Endodermal cell (in vitro differentiated cells): ENCODE data around the gene FGD4. TPM values are rescaled to one million over a fixed set of nuclear protein-coding genes. Genes with fewer than 3 reads are reported as not detected.

Experiments used
- DNase-seq: peaks from one replicate; pipeline ENCODE4 v3.0.0-alpha.2; 2017
- H3K27ac ChIP-seq: 2 replicates; pipeline ENCODE4 v1.5.1; 2013; ENCODE audit warnings: mild to moderate bottlenecking, low read depth, low read length, moderate library complexity
- H3K27me3 ChIP-seq: 2 replicates; pipeline ENCODE4 v1.6.1; 2013; ENCODE audit warnings: mild to moderate bottlenecking, low read length, moderate library complexity; ENCODE audit not compliant: insufficient read depth, control insufficient read depth, poor library complexity, severe bottlenecking
- H3K36me3 ChIP-seq: 2 replicates; pipeline ENCODE4 v1.7.0; 2013; ENCODE audit warnings: mild to moderate bottlenecking, low read length, moderate library complexity; ENCODE audit not compliant: control insufficient read depth, insufficient read depth
- H3K4me1 ChIP-seq: one replicate; pipeline ENCODE4 v1.7.0; 2013; ENCODE audit warnings: low read length; ENCODE audit not compliant: control insufficient read depth, insufficient read depth
- H3K4me3 ChIP-seq: 2 replicates; pipeline ENCODE4 v1.5.1; 2013; ENCODE audit warnings: mild to moderate bottlenecking, low read length, moderate library complexity
- H3K9ac ChIP-seq: 2 replicates; pipeline ENCODE4 v1.6.1; 2013; ENCODE audit warnings: mild to moderate bottlenecking, low read length, moderate library complexity; ENCODE audit not compliant: poor library complexity, severe bottlenecking; ENCODE audit errors: extremely low read depth
- H3K9me3 ChIP-seq: 2 replicates; pipeline ENCODE4 v1.6.1; 2013; ENCODE audit warnings: mild to moderate bottlenecking, low read length, moderate library complexity; ENCODE audit not compliant: control insufficient read depth
- H3K27ac Mint-ChIP-seq: 2 replicates; pipeline ENCODE4 v1.8.0; 2020; ENCODE audit warnings: mixed read lengths
- H3K27me3 Mint-ChIP-seq: 2 replicates; pipeline ENCODE4 v1.8.0; 2021; ENCODE audit warnings: mild to moderate bottlenecking, mixed read lengths; ENCODE audit not compliant: insufficient read depth
- H3K36me3 Mint-ChIP-seq: 2 replicates; pipeline ENCODE4 v1.8.0; 2020; ENCODE audit warnings: low read depth, mixed read lengths
- H3K4me1 Mint-ChIP-seq: 2 replicates; pipeline ENCODE4 v1.8.0; 2020; ENCODE audit warnings: mixed read lengths
- H3K4me3 Mint-ChIP-seq: 2 replicates; pipeline ENCODE4 v1.8.0; 2020; ENCODE audit warnings: mild to moderate bottlenecking, moderate library complexity, mixed read lengths
- H3K9me3 Mint-ChIP-seq: 2 replicates; pipeline ENCODE4 v1.8.0; 2020; ENCODE audit warnings: mild to moderate bottlenecking, mixed read lengths
- CTCF ChIP-seq: fragments of 200-600 bp; sonication (generic); conservative IDR thresholded peaks from 2 replicates; pipeline ENCODE4 v1.5.0; 2021; ENCODE audit warnings: antibody characterized with exemption, mild to moderate bottlenecking
- WGBS, 2 experiments: methylation state at CpG; one replicate each; pipeline versions ENCODE4 v1.1.5 to v1.1.7; 2013; ENCODE audit warnings: missing lambda C conversion rate in 2 of 2, mixed read lengths in 1 of 2; ENCODE audit not compliant: insufficient coverage in 1 of 2, insufficient read length in 1 of 2; 5-methylcytosine and 5-hydroxymethylcytosine counted together
- total RNA-seq, 2 donors: library from RNA; stranded (reverse); fragmentation: NEBNext Ultra II Directional in 1 of 2; extraction: Animal tissue kit (Norgen Biotek cat#: 25700) in 1 of 2; gene quantifications; 2 replicates in 1 of 2; 3 replicates in 1 of 2; pipeline ENCODE4 v1.2.1, GENCODE V29; 2021

The FGD4 gene
- total RNA-seq, 2 donors from 2014 or later = 27.6 to 57.7 TPM

DNA sequence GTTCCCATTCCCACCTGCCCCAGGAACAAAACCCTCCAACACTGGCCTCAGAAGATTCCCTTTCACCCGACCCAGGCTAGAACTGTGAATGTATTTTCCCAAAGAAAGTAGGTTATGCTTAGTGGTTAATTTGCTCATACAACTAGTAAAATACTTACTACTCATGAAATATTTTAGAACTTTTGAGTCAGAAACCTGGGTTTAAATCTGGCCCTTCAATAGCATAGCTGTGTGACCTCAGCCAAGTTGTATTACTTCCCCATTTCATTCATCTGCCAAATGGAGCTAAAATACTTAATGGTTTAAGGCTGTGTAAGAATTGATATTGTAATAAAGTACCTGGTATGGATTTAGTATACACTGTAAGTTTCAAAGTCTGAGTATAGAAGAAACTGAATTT is 210.6 kb downstream of the FGD4 start:
- Histone ChIP-seq H3K4me1 (no peaks in the 10 kb centered on the region), H3K27me3 (no peaks in the 10 kb centered on the region), H3K9ac (no peak overlapping the region), H3K27ac (no peak overlapping the region), H3K4me3 (no peak overlapping the region), H3K9me3 (no peaks in the 10 kb centered on the region), H3K36me3 (peaks cover 90% of the 10 kb centered on the region)
- no peaks in the 10 kb centered on the region for H3K27me3 Mint-ChIP-seq
- H3K27ac Mint-ChIP-seq = no peak overlapping the region
- no CpG with 5 or more reads among the region's 1 CpG for WGBS, 2 experiments
- DNase-seq = no peak
- no peak overlapping the region for H3K4me3 Mint-ChIP-seq
- no peak for TF ChIP-seq CTCF
- H3K4me1 Mint-ChIP-seq = peaks cover 2% of the 10 kb centered on the region
- peaks cover 64% of the 10 kb centered on the region for H3K36me3 Mint-ChIP-seq
- H3K9me3 Mint-ChIP-seq = no peaks in the 10 kb centered on the region

- no peak for TF ChIP-seq CTCF
- Histone ChIP-seq H3K4me3 (no peak overlapping the region), H3K36me3 (peaks cover 89% of the 10 kb centered on the region), H3K27ac (no peak overlapping the region), H3K9ac (no peak overlapping the region), H3K27me3 (no peaks in the 10 kb centered on the region), H3K4me1 (no peaks in the 10 kb centered on the region), H3K9me3 (no peaks in the 10 kb centered on the region)
- H3K9me3 Mint-ChIP-seq = no peaks in the 10 kb centered on the region
- H3K4me3 Mint-ChIP-seq = no peak overlapping the region
- no peak for DNase-seq
- H3K27ac Mint-ChIP-seq = no peak overlapping the region
- 94 to 96% methylated on average over 5 to 11 of the region's 11 CpGs for WGBS, 2 experiments
- H3K36me3 Mint-ChIP-seq = peaks cover 72% of the 10 kb centered on the region
- no peaks in the 10 kb centered on the region for H3K4me1 Mint-ChIP-seq
- H3K27me3 Mint-ChIP-seq = no peaks in the 10 kb centered on the region
These were observed 212.6 kb downstream of the FGD4 start for GRCh38 chr12:32611986-32612385.

DNA sequence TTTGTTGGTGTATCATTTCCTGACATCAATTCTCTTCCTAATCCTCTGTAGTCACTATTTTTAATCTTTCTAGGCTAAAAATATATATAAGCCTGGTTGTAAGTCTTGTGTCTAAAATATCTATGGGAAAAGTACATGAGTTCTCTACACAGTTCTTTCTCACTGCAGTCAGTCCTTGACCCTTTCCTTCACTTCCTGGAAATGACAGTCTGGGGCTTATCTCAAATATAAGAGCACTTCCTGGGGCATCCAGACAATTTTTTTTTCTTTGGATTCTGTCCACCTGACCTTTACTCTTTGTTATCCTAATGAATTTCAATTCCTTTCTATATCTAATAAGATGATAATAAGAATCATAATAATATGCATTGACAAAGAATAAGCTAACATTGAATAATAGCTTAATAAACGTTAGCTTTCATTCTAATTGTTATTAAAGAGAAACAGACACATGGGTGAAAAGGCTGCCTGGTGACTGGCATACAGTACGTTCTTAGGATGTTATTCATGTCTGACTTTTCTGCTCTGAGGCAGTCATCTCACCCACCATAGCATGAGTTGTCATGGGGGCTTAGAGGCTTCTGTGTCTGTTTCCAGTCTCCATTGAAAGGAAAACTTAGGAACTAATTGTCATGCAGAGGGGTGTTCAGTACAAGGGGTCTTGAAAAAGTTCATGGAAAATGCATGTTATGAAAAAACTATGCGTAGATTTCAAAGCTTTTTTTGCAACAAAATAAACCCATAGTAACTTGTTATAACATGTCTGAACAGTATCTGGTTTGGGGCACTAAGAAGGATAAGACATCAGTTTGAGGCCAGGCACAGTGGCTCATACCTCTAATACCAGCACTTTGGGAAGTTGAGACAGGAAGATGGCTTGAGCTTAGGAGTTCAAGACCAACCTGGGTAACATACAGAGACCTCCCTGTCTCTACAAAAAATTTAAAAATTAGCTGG is 213.6 kb downstream of the FGD4 start:
- Mint-ChIP-seq H3K27ac (no peak overlapping the region), H3K27me3 (no peaks in the 10 kb centered on the region), H3K4me1 (peaks cover 6% of the 10 kb centered on the region), H3K9me3 (no peaks in the 10 kb centered on the region), H3K4me3 (no peak overlapping the region), H3K36me3 (peaks cover 70% of the 10 kb centered on the region)
- DNase-seq = no peak
- H3K4me1 ChIP-seq = no peaks in the 10 kb centered on the region
- WGBS, 2 experiments = 97 to 100% methylated on average over 1 to 3 of the region's 3 CpGs
- H3K9ac ChIP-seq = no peak overlapping the region
- no peak for TF ChIP-seq CTCF
- no peak overlapping the region for H3K4me3 ChIP-seq
- H3K27me3 ChIP-seq = no peaks in the 10 kb centered on the region
- H3K36me3 ChIP-seq = peaks cover 90% of the 10 kb centered on the region
- H3K9me3 ChIP-seq = no peaks in the 10 kb centered on the region
- H3K27ac ChIP-seq = no peak overlapping the region
